HG03565 (cell line): ENCODE results near the gene SWAP70.
"Not testable (repeated sequence)": the region's sequence is repeated elsewhere in the genome, so short reads cannot be mapped to it uniquely, and the experiment has no call there.

Experiments
- ATAC-seq: cut with Tn5 transposase; IDR thresholded peaks from one replicate; pipeline ENCODE4 v1.9.1; 2021; ENCODE audit warnings: mild to moderate bottlenecking, moderate library complexity; ENCODE audit not compliant: unreplicated experiment

The SWAP70 gene

DNA sequence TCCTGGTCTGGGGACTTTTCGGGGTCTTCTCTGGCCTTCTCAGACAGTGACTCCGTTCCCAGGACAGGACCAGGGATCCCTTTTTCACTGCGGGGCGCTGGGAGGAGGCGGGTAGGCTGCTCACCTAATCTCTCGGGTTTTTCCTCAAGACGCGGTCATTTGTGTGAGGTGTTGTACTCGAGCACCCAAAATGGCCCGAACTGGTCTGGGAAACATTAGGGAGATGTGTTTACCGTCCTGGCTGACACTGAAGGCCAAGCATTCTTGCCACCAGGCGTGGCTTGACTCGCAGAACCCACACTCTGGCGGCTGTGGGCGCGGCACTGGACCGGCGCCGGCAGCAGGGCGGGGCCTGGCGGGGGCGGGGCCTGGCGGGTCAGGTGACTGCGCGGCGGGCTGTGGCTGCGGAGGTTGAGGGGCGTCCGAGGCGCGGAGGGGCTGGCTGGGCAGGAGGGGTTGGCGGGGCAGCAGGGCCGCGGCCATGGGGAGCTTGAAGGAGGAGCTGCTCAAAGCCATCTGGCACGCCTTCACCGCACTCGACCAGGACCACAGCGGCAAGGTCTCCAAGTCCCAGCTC lies at the start of gene SWAP70:
SWAP70 (plus strand) TSS at position 379 of the 577 bp plus-strand sequence; CDS start at position 482, 103 bp downstream.
- ATAC-seq, result peak; percentile 72

GRCh38 chr11:9615031-9615451 lies 48.8 kb upstream of the SWAP70 start:
- peak; percentile 47 for ATAC-seq

DNA sequence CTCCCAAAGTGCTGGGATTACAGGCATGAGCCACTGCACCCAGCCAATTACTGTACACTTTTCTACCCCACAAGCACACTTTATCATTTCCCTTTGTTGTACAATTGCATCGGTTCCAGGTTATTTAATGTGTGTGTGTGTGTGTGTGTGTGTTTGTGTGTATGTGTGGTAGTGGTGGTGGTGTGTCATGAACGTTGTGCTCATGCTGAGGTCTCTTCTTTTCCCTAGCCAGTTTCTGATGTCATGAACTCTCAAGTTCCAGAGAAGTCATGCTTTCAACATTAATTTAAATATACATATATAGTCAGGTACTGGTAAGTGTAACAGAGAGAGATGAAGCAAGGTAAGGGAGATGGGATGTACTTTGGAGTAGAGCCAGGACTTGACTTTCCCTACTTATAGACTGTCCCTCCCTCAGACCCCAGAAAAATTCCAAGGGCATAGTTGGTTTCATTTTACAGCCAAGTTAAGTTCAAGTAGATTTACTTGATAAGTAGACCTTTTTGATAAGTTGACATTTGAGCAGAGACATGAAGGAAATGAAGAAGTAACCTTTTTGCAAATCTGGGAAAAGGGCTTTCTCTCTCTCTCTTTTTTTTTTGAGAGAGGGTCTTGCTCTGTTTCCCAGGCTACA lies 47.7 kb upstream of the SWAP70 start:
- no peak for ATAC-seq

GRCh38 chr11:9616858-9617257 lies 47.0 kb upstream of the SWAP70 start:
- ATAC-seq, result no peak

GRCh38 chr11:9617940-9618339 lies 45.9 kb upstream of the SWAP70 start:
- ATAC-seq, result no peak

DNA sequence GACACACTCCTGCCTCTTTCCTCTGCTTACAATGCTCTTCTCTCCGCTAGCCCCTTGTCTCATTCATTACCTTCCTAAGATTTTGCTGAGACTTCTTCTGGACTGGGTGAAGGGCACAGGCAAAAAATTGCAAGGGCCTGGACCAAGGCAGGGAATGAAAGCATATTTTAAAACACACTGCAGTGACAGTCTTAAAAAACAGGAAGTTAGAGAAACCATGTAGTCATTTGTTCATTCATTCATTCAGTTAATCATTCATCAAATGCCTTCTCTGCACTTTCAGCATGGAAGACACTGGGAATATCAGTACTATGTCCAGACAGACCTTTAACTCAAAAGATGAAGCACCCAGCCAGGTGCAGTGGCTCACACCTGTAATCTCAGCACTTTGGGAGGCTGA lies 44.9 kb upstream of the SWAP70 start:
- ATAC-seq, result no peak

GRCh38 chr11:9619971-9620370 lies 43.9 kb upstream of the SWAP70 start:
- ATAC-seq, result no peak

GRCh38 chr11:9622353-9622752 lies 41.5 kb upstream of the SWAP70 start:
- ATAC-seq, result not testable (repeated sequence)

- ATAC-seq, result not testable (repeated sequence)
Observed at GRCh38 chr11:9623053-9623452, 40.8 kb upstream of the SWAP70 start.

- no peak for ATAC-seq
Observed at GRCh38 chr11:9624448-9624847, 39.4 kb upstream of the SWAP70 start.

GRCh38 chr11:9625162-9625561 lies 38.7 kb upstream of the SWAP70 start:
- no peak for ATAC-seq

- no peak for ATAC-seq
Observed at GRCh38 chr11:9625728-9626127, 38.1 kb upstream of the SWAP70 start.

DNA sequence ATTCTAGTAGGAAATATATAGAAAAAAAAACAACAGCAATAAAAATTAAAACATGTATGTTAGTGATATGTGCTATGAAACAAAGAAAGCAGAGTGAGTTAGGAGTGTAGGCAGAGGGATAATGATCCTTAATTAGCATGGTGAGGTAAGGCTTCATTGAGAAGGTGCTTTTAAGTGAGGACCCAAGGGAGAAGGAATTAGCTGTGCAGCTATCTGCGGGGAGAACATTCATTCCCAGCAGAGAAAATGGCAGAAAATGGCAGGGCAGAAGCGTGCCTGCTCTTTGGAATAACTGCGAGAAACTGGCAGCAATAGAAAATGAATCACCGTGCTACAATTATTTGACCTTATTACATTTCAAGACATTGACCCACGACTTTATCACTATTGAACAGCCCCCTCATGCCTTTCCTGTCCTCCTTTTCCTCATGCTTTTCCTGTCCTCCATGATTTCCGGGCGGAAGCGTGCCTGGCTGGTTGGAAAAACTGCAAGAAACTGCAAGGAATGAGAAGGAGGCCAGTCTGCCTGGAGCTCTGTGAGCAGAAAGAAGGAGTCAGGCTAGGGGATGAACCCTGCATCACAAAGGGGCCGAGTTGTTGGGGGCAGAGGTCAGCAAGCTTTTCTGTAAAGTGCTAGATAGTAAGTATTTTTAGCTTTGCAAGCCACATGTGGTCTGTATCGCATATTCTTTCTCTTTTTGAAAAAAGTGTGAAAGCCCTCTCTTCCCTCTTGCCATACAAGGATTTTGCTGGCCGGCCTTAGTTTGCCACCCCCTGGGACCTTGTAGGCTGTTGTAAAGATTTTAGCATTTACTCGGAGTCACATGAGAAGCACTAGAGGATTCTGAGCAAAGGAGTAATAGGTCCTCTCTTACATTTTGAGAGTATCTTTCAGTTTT lies 37.1 kb upstream of the SWAP70 start:
- no peak for ATAC-seq

- ATAC-seq, result no peak
Observed at GRCh38 chr11:9629064-9629463, 34.8 kb upstream of the SWAP70 start.

DNA sequence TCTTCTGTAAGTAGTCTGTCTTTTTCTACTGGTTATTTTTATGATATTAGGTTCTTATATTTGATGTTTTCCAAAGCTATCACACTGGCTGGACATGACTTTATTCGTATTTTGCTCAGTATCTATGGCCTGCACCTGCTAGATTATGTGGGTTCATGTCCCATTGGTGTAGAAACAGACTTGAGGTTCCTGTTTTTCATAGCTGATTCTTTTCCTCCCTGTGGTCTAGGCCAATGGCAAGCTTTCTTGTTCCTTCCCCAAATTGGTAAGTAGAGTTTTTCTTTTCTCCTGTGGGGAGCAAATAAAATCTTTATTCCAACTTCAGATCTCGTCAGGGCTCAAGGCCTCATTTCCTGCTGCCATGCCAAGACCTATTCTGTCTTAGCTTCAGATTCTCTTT lies 30.2 kb upstream of the SWAP70 start:
- ATAC-seq, result no peak

DNA sequence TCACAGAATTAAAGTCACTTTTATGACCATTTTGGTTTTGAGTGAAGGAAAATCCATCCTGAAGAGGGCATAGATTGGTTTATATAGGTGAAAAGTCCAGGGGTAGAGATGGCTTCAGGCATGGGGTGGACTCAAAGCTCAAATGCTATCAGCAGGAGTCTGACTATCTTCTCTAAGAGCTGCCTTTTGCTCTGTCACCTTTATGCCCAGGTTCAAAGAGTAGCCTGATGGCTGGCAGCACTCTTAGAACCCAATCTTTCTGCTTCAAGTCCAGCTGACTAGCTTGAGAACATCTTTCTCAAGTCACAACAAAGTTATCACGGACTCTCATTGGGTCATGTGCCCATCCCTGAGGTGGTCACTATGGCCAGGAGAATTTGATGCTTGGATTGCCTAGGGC lies 27.2 kb upstream of the SWAP70 start:
- no peak for ATAC-seq

- ATAC-seq, result no peak
Observed at GRCh38 chr11:9639099-9639498, 24.8 kb upstream of the SWAP70 start.

DNA sequence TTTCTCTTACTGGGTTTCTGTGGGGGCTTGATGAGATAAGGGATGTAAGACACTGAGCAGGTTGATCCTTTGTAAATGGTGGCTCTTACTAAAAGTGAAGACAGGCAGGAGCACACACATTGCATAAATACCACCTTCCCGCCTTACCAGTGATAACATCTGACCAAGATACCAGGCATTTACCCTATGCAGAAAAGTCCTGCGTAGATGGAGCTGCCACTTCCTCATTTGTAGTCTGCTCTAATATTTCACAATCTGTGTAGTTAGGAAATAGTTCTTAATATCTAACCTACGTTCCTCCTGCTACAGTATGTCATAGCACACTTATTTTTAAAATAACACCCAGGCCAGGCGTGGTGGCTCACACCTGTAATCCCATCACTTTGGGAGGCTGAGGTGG lies 23.9 kb upstream of the SWAP70 start:
- no peak for ATAC-seq

- no peak for ATAC-seq
Observed at GRCh38 chr11:9642894-9643293, 21.0 kb upstream of the SWAP70 start.

DNA sequence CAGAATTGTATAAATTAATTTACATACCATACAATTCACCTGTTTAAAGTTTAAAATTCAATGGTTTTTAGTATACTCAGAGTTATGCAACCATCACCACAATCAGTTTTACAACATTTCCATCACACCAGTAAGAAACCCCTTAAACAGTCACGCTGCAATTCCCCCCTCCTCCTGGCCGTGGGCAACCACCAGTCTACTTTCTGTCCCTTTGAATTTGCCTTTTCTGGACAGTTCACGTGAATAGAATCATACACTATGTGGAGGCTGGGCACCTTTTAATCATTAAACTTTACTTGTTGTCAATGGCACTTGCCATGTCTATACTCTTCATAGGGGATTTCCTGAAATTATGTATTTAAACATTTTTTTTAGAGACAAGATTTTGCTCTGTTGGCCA lies 20.1 kb upstream of the SWAP70 start:
- ATAC-seq, result no peak

- ATAC-seq, result no peak
Observed at GRCh38 chr11:9645881-9646280, 18.0 kb upstream of the SWAP70 start.

GRCh38 chr11:9646324-9646723 lies 17.6 kb upstream of the SWAP70 start:
- ATAC-seq, result no peak
